ENCODE data around the gene BSN. TPM values are rescaled to one million over a fixed set of nuclear protein-coding genes. Genes with fewer than 3 reads are reported as not detected.
A peak's percentile ranks its signal among the peaks of the same experiment; 100 is the strongest.

BSN gene
- total RNA-seq, 1 donor from 2014 or later = 0.46 TPM

DNA sequence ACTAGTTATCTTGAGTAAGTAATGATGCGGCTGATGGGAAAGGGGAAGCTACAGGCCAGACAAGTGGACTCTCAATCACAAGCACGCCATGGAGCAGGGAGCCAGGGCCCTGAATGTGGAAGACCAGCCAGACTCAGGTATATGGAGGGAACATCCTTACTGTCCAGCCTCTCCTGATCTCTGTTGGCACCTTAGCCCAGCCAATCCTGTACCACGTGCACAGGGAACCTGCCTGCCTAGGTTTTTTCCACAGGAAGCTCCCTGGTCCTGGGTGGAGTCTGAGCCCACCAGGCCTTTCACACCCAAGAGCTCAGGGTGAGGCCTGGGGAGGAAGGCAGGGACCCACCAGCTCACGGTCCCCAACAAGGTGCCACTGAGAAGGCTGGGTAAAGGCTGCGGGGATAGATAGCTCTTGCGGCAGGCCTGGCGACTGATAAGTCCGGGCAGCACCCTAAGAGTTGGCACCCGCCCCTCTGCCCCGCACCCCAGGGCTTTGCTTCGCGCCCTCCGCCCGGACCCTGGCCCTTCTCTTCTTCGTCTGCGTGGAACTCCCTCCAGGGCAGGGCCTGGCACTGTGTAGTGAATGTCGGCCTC lies 118.9 kb downstream of the BSN start:
- no peak for DNase-seq (ENCODE audit: low read depth)
- TF ChIP-seq, protein P1, sequence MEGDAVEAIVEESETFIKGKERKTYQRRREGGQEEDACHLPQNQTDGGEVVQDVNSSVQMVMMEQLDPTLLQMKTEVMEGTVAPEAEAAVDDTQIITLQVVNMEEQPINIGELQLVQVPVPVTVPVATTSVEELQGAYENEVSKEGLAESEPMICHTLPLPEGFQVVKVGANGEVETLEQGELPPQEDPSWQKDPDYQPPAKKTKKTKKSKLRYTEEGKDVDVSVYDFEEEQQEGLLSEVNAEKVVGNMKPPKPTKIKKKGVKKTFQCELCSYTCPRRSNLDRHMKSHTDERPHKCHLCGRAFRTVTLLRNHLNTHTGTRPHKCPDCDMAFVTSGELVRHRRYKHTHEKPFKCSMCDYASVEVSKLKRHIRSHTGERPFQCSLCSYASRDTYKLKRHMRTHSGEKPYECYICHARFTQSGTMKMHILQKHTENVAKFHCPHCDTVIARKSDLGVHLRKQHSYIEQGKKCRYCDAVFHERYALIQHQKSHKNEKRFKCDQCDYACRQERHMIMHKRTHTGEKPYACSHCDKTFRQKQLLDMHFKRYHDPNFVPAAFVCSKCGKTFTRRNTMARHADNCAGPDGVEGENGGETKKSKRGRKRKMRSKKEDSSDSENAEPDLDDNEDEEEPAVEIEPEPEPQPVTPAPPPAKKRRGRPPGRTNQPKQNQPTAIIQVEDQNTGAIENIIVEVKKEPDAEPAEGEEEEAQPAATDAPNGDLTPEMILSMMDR (conservative IDR thresholded peaks at IDR 0.05; ENCODE audit: low read depth, low read length) = no peak

DNA sequence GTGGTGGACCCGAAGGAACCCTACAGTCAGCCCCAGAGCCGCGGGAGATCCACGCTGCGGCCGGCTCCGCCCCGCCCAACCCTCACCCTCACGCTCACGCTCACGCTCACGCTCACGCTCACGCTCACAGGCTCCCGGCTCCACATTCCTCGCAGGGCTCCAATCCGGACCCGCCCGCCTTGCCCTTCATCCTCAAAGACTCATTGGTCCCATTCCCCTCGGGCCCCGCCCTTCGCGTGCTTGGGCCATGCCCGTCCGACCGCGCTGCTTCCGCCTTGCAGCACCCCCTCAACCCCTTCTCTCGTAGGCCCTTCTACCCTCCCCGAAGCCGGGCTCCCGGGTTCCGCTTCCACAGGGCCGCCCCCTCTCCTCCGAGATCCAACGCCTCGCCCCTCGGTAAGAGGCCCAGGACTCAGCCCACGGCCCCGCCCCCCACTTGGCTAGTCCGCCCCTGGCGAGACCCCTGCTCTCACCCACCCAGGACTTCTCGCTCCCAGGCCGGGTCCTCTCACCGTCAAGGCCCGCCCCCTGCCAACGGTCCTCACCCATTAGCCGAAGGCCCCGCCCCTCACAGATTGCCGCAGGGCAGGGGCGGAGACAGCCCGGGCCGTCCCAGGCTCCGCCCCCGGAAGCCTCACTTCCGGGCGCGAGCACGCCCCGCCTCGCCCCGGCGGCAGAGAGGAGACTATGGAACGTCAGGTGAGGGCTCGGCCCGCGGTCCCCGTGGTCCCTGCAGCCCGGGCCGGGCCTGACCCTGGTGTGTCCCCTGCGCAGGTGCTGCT lies 119.6 kb downstream of the BSN start, which contains the start of gene APEH:
APEH (plus strand) TSS at position 637 of the 782 bp plus-strand sequence; CDS start at position 688, 51 bp downstream.
- peak; percentile 76 for DNase-seq (ENCODE audit: low read depth)
- TF ChIP-seq, protein P1 (conservative IDR thresholded peaks at IDR 0.05; ENCODE audit: low read depth, low read length) = no peak
- H3K4me3 ChIP-seq (ENCODE audit: low read depth, low read length) = peak within 1 kb of the TSS; percentile 91

More for the DNA sequence above, 118.9 kb downstream of the BSN start:
- H3K4me3 ChIP-seq (ENCODE audit: low read depth, low read length) = peak overlapping the region; percentile 91

DNA sequence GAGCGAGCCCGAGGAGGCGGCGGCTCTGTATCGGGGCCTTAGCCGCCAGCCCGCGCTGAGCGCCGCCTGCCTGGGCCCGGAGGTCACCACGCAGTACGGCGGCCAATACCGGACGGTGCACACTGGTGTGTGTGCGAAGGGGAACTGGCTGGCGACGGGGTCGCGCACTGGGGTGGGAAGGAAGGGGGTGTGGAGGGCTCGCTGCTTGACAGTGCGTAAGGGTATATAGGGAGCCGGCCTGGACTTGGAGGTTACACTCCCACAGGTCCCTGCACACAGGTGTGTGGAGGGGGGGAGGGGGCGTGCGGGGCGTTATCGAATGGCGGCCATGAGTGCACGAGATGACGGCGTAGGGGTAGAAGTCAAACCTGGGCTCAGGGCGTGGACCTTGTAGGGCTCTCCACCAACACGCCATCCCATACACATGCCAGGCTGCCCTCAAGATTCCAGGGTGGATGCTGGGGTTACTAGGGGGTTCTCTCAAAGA lies 120.3 kb downstream of the BSN start:
- H3K4me3 ChIP-seq (ENCODE audit: low read depth, low read length) = peak overlapping the region; percentile 91
- no peak for DNase-seq (ENCODE audit: low read depth)
- TF ChIP-seq, protein P1 (conservative IDR thresholded peaks at IDR 0.05; ENCODE audit: low read depth, low read length) = no peak

DNA sequence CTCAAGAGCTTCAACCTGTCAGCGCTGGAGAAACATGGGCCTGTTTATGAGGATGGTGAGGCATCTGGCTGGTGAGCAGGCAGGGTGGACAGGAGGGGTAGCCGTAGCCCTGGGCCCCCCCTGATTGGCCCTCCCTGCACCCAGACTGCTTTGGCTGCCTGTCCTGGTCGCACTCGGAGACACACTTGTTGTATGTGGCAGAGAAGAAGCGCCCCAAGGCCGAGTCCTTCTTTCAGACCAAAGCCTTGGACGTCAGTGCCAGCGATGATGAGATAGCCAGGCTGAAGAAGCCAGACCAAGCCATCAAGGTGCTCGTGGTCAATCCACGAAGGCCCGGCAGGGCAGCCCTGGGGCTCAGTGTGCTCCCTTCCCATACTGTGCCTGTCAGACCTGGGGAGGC lies 121.6 kb downstream of the BSN start:
- no peak overlapping the region for H3K4me3 ChIP-seq (ENCODE audit: low read depth, low read length)
- no peak for DNase-seq (ENCODE audit: low read depth)
- TF ChIP-seq, protein P1 (conservative IDR thresholded peaks at IDR 0.05; ENCODE audit: low read depth, low read length) = no peak

DNA sequence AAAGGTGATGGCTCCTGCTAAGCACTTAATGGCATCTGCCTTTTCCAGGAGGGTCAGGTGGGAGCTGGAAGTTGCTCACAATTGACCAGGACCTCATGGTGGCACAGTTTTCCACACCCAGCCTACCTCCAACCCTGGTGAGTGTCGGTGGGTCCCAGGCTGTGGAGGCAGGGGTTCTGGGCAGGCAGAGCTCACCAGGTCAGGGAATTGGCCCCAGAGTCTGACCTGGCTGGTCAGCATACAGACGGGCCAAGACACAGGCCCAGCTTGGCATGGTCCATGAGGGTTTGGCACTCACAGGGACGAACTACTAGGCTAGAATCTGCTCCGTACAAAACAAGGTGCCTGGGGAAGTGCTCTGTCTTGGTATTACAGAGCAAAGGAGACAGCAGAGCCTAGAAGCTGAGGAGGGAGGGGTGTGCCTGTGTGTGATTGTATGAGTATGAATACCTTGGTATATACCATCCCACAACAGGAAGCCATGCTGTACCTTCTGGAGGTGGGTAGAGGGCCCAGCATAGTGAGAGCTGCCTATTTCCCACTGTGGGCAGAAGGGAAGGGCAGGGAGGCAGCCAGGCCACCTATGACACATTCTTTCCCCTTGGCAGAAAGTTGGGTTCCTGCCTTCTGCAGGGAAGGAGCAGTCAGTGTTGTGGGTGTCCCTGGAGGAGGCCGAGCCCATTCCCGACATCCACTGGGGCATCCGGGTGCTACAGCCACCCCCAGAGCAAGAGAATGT lies 126.4 kb downstream of the BSN start:
- no peak for DNase-seq (ENCODE audit: low read depth)
- H3K4me3 ChIP-seq (ENCODE audit: low read depth, low read length) = no peak overlapping the region
- TF ChIP-seq, protein P1 (conservative IDR thresholded peaks at IDR 0.05; ENCODE audit: low read depth, low read length) = no peak

DNA sequence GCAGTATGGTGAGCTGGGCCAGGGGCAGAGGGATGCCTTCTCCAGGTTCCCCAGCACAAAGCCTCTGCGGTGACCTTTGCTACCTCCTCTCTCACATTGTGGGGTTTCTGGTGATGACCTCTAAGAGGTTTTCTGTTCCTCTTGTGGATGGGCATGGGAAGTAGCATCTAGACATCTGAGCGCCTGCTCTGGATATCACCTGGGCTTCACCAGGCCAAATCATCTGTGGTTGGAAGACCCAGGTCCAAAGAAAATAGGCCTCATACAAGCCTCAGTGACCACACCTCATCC lies 126.9 kb downstream of the BSN start:
- DNase-seq (ENCODE audit: low read depth) = no peak
- H3K4me3 ChIP-seq (ENCODE audit: low read depth, low read length) = no peak overlapping the region
- TF ChIP-seq, protein P1 (conservative IDR thresholded peaks at IDR 0.05; ENCODE audit: low read depth, low read length) = no peak

All from epithelial cell of proximal tubule (primary cell).